GM10248 (cell line): ENCODE measurements around the gene UGCG.
"Not testable (repeated sequence)": the region's sequence is repeated elsewhere in the genome, so short reads cannot be mapped to it uniquely, and the experiment has no call there.

ENCODE experiments used
- CTCF ChIA-PET: fragments of 300-600 bp; sonication (Branson Sonifier 250); formaldehyde crosslinking; extraction: SDS; loops from one replicate; lab custom pipeline; 2021; ENCODE audit warnings: antibody characterized with exemption; lab: Yijun Ruan, JAX
- POLR2A ChIA-PET: fragments of 350-650 bp; sonication (Branson Sonifier 250); formaldehyde crosslinking; extraction: SDS; loops from one replicate; lab custom pipeline; 2020; ENCODE audit warnings: antibody characterized with exemption; lab: Yijun Ruan, JAX
- DNase-seq: peaks from one replicate; pipeline ENCODE4 v3.0.0; 2012; ENCODE audit errors: extremely low spot score
- CTCF ChIP-seq: IDR thresholded peaks from 2 replicates; pipeline ENCODE4 v1.5.1; 2012; ENCODE audit warnings: mild to moderate bottlenecking, low read depth; ENCODE audit errors: extremely low read depth, missing control alignments, control extremely low read depth

Gene UGCG

GRCh38 chr9:111898331-111899096, 1.9 kb downstream of the UGCG start:
- ChIA-PET POLR2A (no interaction called here), CTCF (interaction anchor here (1.0 kb wide), 1 partner anchor 45 kb away, joined by 3 read pairs; no protein-coding TSS in a partner anchor)
- DNase-seq, result no peak
- TF ChIP-seq CTCF, result no peak

GRCh38 chr9:111900151-111900857, 3.7 kb downstream of the UGCG start:
- POLR2A ChIA-PET, result no interaction called here
- CTCF ChIA-PET, result interaction anchor here (1.4 kb wide), 1 partner anchor 9 kb away, joined by 6 read pairs; no protein-coding TSS in a partner anchor
- DNase-seq, result no peak
- TF ChIP-seq CTCF, result no peak

- POLR2A ChIA-PET, result no interaction called here
Measured at GRCh38 chr9:111900858-111901612, 4.4 kb downstream of the UGCG start.

GRCh38 chr9:111902391-111903139, 6.0 kb downstream of the UGCG start:
- ChIA-PET CTCF (interaction anchor here (1.2 to 1.9 kb wide), 2 partner anchors 13 to 170 kb away, joined by 3 to 6 read pairs; no protein-coding TSS in a partner anchor), POLR2A (no interaction called here)
- TF ChIP-seq CTCF, result no peak
- no peak for DNase-seq

More at GRCh38 chr9:111900858-111901612, 4.4 kb downstream of the UGCG start:
- DNase-seq, result no peak
- CTCF ChIA-PET, result interaction anchor here (1.1 to 1.4 kb wide), 2 partner anchors 8 to 151 kb away, joined by 4 to 6 read pairs; no protein-coding TSS in a partner anchor
- no peak for TF ChIP-seq CTCF

GRCh38 chr9:111903535-111903934, 6.9 kb downstream of the UGCG start:
- CTCF ChIA-PET, result interaction anchor here (1.9 to 2.3 kb wide), 3 partner anchors 11 to 20 kb away, joined by 6 to 9 read pairs (median 7); no protein-coding TSS in a partner anchor
- POLR2A ChIA-PET, result interaction anchor here (0.6 to 1.8 kb wide), 3 partner anchors 12 to 125 kb away, joined by 3 to 7 read pairs (median 3); no protein-coding TSS in a partner anchor
- DNase-seq, result not testable (repeated sequence)

GRCh38 chr9:111904026-111904425, 7.4 kb downstream of the UGCG start:
- POLR2A ChIA-PET, result interaction anchor here (0.6 to 1.8 kb wide), 4 partner anchors 11 to 329 kb away, joined by 3 to 7 read pairs (median 3); no protein-coding TSS in a partner anchor
- no peak for DNase-seq
- TF ChIP-seq CTCF, result no peak
- CTCF ChIA-PET, result interaction anchor here (0.8 to 2.3 kb wide), 3 partner anchors 11 to 170 kb away, joined by 3 to 9 read pairs (median 7); no protein-coding TSS in a partner anchor
